GM21619 (cell line): ENCODE results near the gene HOXA9.

Source experiments
- ATAC-seq: cut with Tn5 transposase; IDR thresholded peaks from one replicate; pipeline ENCODE4 v1.9.1; 2021; ENCODE audit not compliant: unreplicated experiment

HOXA9 gene

GRCh38 chr7:27115221-27116026 is 49.9 kb downstream of the HOXA9 start:
- no peak for ATAC-seq

- no peak for ATAC-seq
These were observed 50.5 kb downstream of the HOXA9 start for GRCh38 chr7:27114881-27115220.

GRCh38 chr7:27113991-27114769 is 51.2 kb downstream of the HOXA9 start:
- ATAC-seq, result no peak

GRCh38 chr7:27112955-27113949 is 52.1 kb downstream of the HOXA9 start:
- no peak for ATAC-seq
